ENCODE data around the gene CDH20. TPM values are rescaled to one million over a fixed set of nuclear protein-coding genes. Genes with fewer than 3 reads are reported as not detected.
A peak's percentile ranks its signal among the peaks of the same experiment; 100 is the strongest.

The CDH20 gene
- total RNA-seq, 1 donor = not detected

GRCh38 chr18:61556316-61556715 lies 223.1 kb downstream of the CDH20 start:
- TF ChIP-seq CTCF (IDR thresholded peaks at IDR 0.05; ENCODE audit: extremely low read depth, low read depth, low read length) = no peak
- DNase-seq (ENCODE audit: insufficient read length, low spot score, missing footprints) = peak; percentile 27
- Histone ChIP-seq H3K36me3 (ENCODE audit: insufficient read depth, low read length) (no peaks in the 10 kb centered on the region), H3K9me3 (ENCODE audit: low read depth, low read length) (no peaks in the 10 kb centered on the region), H3K4me3 (ENCODE audit: insufficient read depth, low read length) (no peak overlapping the region), H3K79me2 (ENCODE audit: insufficient read depth, low read length) (no peaks in the 10 kb centered on the region), H3K4me2 (ENCODE audit: insufficient read depth, low read length) (no peak overlapping the region), H3K4me1 (ENCODE audit: insufficient read depth, low read length) (peaks cover 16% of the 10 kb centered on the region), H3K27ac (ENCODE audit: low read depth, low read length) (no peak overlapping the region), H2AFZ (ENCODE audit: low read length) (no peak overlapping the region), H3K27me3 (ENCODE audit: insufficient read depth, low read length) (no peaks in the 10 kb centered on the region), H4K20me1 (ENCODE audit: insufficient read depth, low read length) (no peaks in the 10 kb centered on the region)

GRCh38 chr18:61556862-61557261 lies 223.6 kb downstream of the CDH20 start:
- DNase-seq (ENCODE audit: insufficient read length, low spot score, missing footprints) = no peak
- Histone ChIP-seq H3K4me3 (ENCODE audit: insufficient read depth, low read length) (no peak overlapping the region), H3K27me3 (ENCODE audit: insufficient read depth, low read length) (no peaks in the 10 kb centered on the region), H3K4me1 (ENCODE audit: insufficient read depth, low read length) (peaks cover 16% of the 10 kb centered on the region), H2AFZ (ENCODE audit: low read length) (no peak overlapping the region), H3K79me2 (ENCODE audit: insufficient read depth, low read length) (no peaks in the 10 kb centered on the region), H3K4me2 (ENCODE audit: insufficient read depth, low read length) (no peak overlapping the region), H4K20me1 (ENCODE audit: insufficient read depth, low read length) (no peaks in the 10 kb centered on the region), H3K27ac (ENCODE audit: low read depth, low read length) (no peak overlapping the region), H3K36me3 (ENCODE audit: insufficient read depth, low read length) (no peaks in the 10 kb centered on the region), H3K9me3 (ENCODE audit: low read depth, low read length) (no peaks in the 10 kb centered on the region)
- TF ChIP-seq CTCF (IDR thresholded peaks at IDR 0.05; ENCODE audit: extremely low read depth, low read depth, low read length) = no peak

- peaks cover 14% of the 10 kb centered on the region for H3K4me1 ChIP-seq (ENCODE audit: insufficient read depth, low read length)
- no peaks in the 10 kb centered on the region for H3K27me3 ChIP-seq (ENCODE audit: insufficient read depth, low read length)
- no peaks in the 10 kb centered on the region for H3K36me3 ChIP-seq (ENCODE audit: insufficient read depth, low read length)
- peak overlapping the region; percentile 41 for H3K4me3 ChIP-seq (ENCODE audit: insufficient read depth, low read length)
- H3K27ac ChIP-seq (ENCODE audit: low read depth, low read length) = peak overlapping the region; percentile 89
- TF ChIP-seq CTCF (IDR thresholded peaks at IDR 0.05; ENCODE audit: extremely low read depth, low read depth, low read length) = no peak
- no peaks in the 10 kb centered on the region for H3K79me2 ChIP-seq (ENCODE audit: insufficient read depth, low read length)
- DNase-seq (ENCODE audit: insufficient read length, low spot score, missing footprints) = peak; percentile 75
- H3K4me2 ChIP-seq (ENCODE audit: insufficient read depth, low read length) = peak overlapping the region; percentile 77
- no peaks in the 10 kb centered on the region for H4K20me1 ChIP-seq (ENCODE audit: insufficient read depth, low read length)
- H3K9me3 ChIP-seq (ENCODE audit: low read depth, low read length) = peaks cover 6% of the 10 kb centered on the region
- peak overlapping the region; percentile 75 for H2AFZ ChIP-seq (ENCODE audit: low read length)
Observed at GRCh38 chr18:61569176-61569892, 236.1 kb downstream of the CDH20 start.

GRCh38 chr18:61570070-61570469 lies 236.8 kb downstream of the CDH20 start:
- no peak overlapping the region for H3K4me3 ChIP-seq (ENCODE audit: insufficient read depth, low read length)
- no peaks in the 10 kb centered on the region for H3K27me3 ChIP-seq (ENCODE audit: insufficient read depth, low read length)
- no peak for DNase-seq (ENCODE audit: insufficient read length, low spot score, missing footprints)
- no peaks in the 10 kb centered on the region for H3K36me3 ChIP-seq (ENCODE audit: insufficient read depth, low read length)
- TF ChIP-seq CTCF (IDR thresholded peaks at IDR 0.05; ENCODE audit: extremely low read depth, low read depth, low read length) = no peak
- H3K4me2 ChIP-seq (ENCODE audit: insufficient read depth, low read length) = peak overlapping the region; percentile 77
- H4K20me1 ChIP-seq (ENCODE audit: insufficient read depth, low read length) = no peaks in the 10 kb centered on the region
- peaks cover 2% of the 10 kb centered on the region for H3K9me3 ChIP-seq (ENCODE audit: low read depth, low read length)
- no peaks in the 10 kb centered on the region for H3K79me2 ChIP-seq (ENCODE audit: insufficient read depth, low read length)
- peak overlapping the region; percentile 89 for H3K27ac ChIP-seq (ENCODE audit: low read depth, low read length)
- peaks cover 14% of the 10 kb centered on the region for H3K4me1 ChIP-seq (ENCODE audit: insufficient read depth, low read length)
- no peak overlapping the region for H2AFZ ChIP-seq (ENCODE audit: low read length)

Measured in osteoblast (primary cell).